GM19324 (cell line): ENCODE results near the gene UVRAG.

Source experiments
- ATAC-seq: cut with Tn5 transposase; IDR thresholded peaks from one replicate; pipeline ENCODE4 v1.9.1; 2021; ENCODE audit warnings: mild to moderate bottlenecking, moderate library complexity; ENCODE audit not compliant: unreplicated experiment, low FRiP score

Gene UVRAG

GRCh38 chr11:75783416-75784084, 31.5 kb upstream of the UVRAG start:
- no peak for ATAC-seq

GRCh38 chr11:75784085-75784478, 30.9 kb upstream of the UVRAG start:
- no peak for ATAC-seq

GRCh38 chr11:75784506-75784905, 30.5 kb upstream of the UVRAG start:
- ATAC-seq, result no peak

- ATAC-seq, result no peak
Measured at GRCh38 chr11:75785187-75785586, 29.8 kb upstream of the UVRAG start.

- peak; percentile 72 for ATAC-seq
Measured at GRCh38 chr11:75786101-75786736, 28.8 kb upstream of the UVRAG start.

- no peak for ATAC-seq
Measured at GRCh38 chr11:75789521-75789920, 25.5 kb upstream of the UVRAG start.

GRCh38 chr11:75790986-75791385, 24.0 kb upstream of the UVRAG start:
- no peak for ATAC-seq

- no peak for ATAC-seq
Measured at GRCh38 chr11:75792127-75792731, 22.8 kb upstream of the UVRAG start.

GRCh38 chr11:75792997-75793800, 21.8 kb upstream of the UVRAG start:
- no peak for ATAC-seq

GRCh38 chr11:75793966-75794365, 21.0 kb upstream of the UVRAG start:
- ATAC-seq, result no peak

GRCh38 chr11:75795276-75796090, 19.5 kb upstream of the UVRAG start:
- ATAC-seq, result no peak

- no peak for ATAC-seq
Measured at GRCh38 chr11:75796091-75796435, 18.9 kb upstream of the UVRAG start.

- no peak for ATAC-seq
Measured at GRCh38 chr11:75797116-75797515, 17.9 kb upstream of the UVRAG start.

GRCh38 chr11:75797792-75798191, 17.2 kb upstream of the UVRAG start:
- no peak for ATAC-seq

- ATAC-seq, result no peak
Measured at GRCh38 chr11:75800136-75800675, 14.8 kb upstream of the UVRAG start.

- ATAC-seq, result no peak
Measured at GRCh38 chr11:75800728-75801361, 14.2 kb upstream of the UVRAG start.

- ATAC-seq, result peak; percentile 35
Measured at GRCh38 chr11:75801362-75802020, 13.5 kb upstream of the UVRAG start.

GRCh38 chr11:75802021-75802912, 12.7 kb upstream of the UVRAG start:
- ATAC-seq, result no peak
